Right cardiac atrium (tissue), 5 donors: ENCODE measurements around the gene FXYD5. TPM values are rescaled to one million over a fixed set of nuclear protein-coding genes. Genes with fewer than 3 reads are reported as not detected.
A peak's percentile ranks its signal among the peaks of the same experiment; 100 is the strongest.

Source experiments
- ATAC-seq, 2 donors: fragments of 200-7000 bp; cut with Tn5 transposase; one replicate each; pipeline versions ENCODE4 v1.8.0 to v1.9.1; 2020; ENCODE audit warnings: moderate library complexity in 2 of 2, mild to moderate bottlenecking in 1 of 2
- DNase-seq, 3 donors: peaks; one replicate each; pipeline ENCODE4 v3.0.0-alpha.2; 2020
- H3K27ac ChIP-seq: one replicate; pipeline ENCODE4 v1.5.1; 2013; ENCODE audit warnings: mild to moderate bottlenecking, low read length, control low read depth, moderate library complexity
- H3K27me3 ChIP-seq: one replicate; pipeline ENCODE4 v1.6.1; 2013; ENCODE audit not compliant: control insufficient read depth, insufficient read depth
- H3K4me1 ChIP-seq: one replicate; pipeline ENCODE4 v1.6.1; 2013; ENCODE audit warnings: low read length; ENCODE audit not compliant: control insufficient read depth, insufficient read depth
- H3K4me3 ChIP-seq: one replicate; pipeline ENCODE4 v1.5.1; 2013; ENCODE audit warnings: low read length, control low read depth
- H3K9me3 ChIP-seq: one replicate; pipeline ENCODE4 v1.6.1; 2013; ENCODE audit warnings: low read length; ENCODE audit not compliant: control insufficient read depth
- WGBS: extraction: QIAGEN DNeasy Blood & Tissue Kit; methylation state at CpG from one replicate; pipeline ENCODE4 v1.1.7; 2013; 5-methylcytosine and 5-hydroxymethylcytosine counted together
- intact Hi-C, 4 donors: fragments of 100-400 bp; cut with DNase I; formaldehyde crosslinking; loops; one replicate each; pipeline versions ENCODE4 v1.11.0 to v1.14.0; 2022 to 2023
- polyA plus RNA-seq: library from polyadenylated mRNA; stranded (reverse); fragments of 200-250 nt; gene quantifications from one replicate; pipeline ENCODE4 v1.2.3, GENCODE V29; 2013
- total RNA-seq, 4 donors: library from RNA; stranded (reverse); fragmentation: NEBNext Ultra II Directional; extraction: Animal tissue kit (Norgen Biotek cat#: 25700); gene quantifications; one replicate each; pipeline ENCODE4 v1.2.1, GENCODE V29; 2021
- donor health status: healthy with polysubstance abuse.
- donor health status: DM: no; HTN: yes; CAD: no.
- donor health status: DM: no; HTN: no; CAD: no.
- donor health status: DM: no; HTN: yes; CAD: no; lungs with severe emphysema.
- donor health status: DM: yes; HTN: yes; CAD: no.

Gene FXYD5
- total and polyA plus RNA-seq, 5 donors: 22.5 to 46.3 (median 31.1) TPM

- ATAC-seq: no peak
- H3K27ac ChIP-seq: no peak overlapping the region
Observed at GRCh38 chr19:35120492-35120891, 34.0 kb upstream of the FXYD5 start.

GRCh38 chr19:35120898-35121297 is 33.6 kb upstream of the FXYD5 start:
- Histone ChIP-seq H3K27ac (no peak overlapping the region), H3K4me1 (peaks cover 4% of the 10 kb centered on the region), H3K9me3 (no peaks in the 10 kb centered on the region), H3K27me3 (no peaks in the 10 kb centered on the region), H3K4me3 (no peak overlapping the region)
- ATAC-seq (no peak), DNase-seq (peak in 1 of 3 donors; percentile 5)
- intact Hi-C loops: no loop called here
- 73% methylated on average over 7 of the region's 7 CpGs for WGBS

More at GRCh38 chr19:35120492-35120891, 34.0 kb upstream of the FXYD5 start:
- DNase-seq: peak in 1 of 3 donors; percentile 47
- WGBS: 63% methylated on average over 7 of the region's 7 CpGs
- H3K4me3 ChIP-seq: no peak overlapping the region
- H3K27me3 ChIP-seq: no peaks in the 10 kb centered on the region
- peaks cover 4% of the 10 kb centered on the region for H3K4me1 ChIP-seq
- H3K9me3 ChIP-seq: no peaks in the 10 kb centered on the region
- intact Hi-C loops: no loop called here

- Histone ChIP-seq H3K4me3 (no peak overlapping the region), H3K9me3 (no peaks in the 10 kb centered on the region), H3K4me1 (peaks cover 4% of the 10 kb centered on the region), H3K27ac (peak overlapping the region; percentile 75), H3K27me3 (no peaks in the 10 kb centered on the region)
- DNase-seq (peak in 1 of 3 donors; percentile 58), ATAC-seq (no peak)
- WGBS: 80% methylated on average over 19 of the region's 19 CpGs
- intact Hi-C loops: no loop called here
Observed at GRCh38 chr19:35122687-35123551, 31.6 kb upstream of the FXYD5 start.

- 62% methylated on average over 5 of the region's 5 CpGs for WGBS
- Histone ChIP-seq H3K27ac (peak overlapping the region; percentile 75), H3K27me3 (no peaks in the 10 kb centered on the region), H3K4me1 (peaks cover 4% of the 10 kb centered on the region), H3K4me3 (no peak overlapping the region), H3K9me3 (no peaks in the 10 kb centered on the region)
- ATAC-seq (peak; percentile 21 to 31), DNase-seq (peak; percentile 79 to 83 (median 81))
- intact Hi-C loops: no loop called here
Observed at GRCh38 chr19:35123573-35123972, 31.0 kb upstream of the FXYD5 start.

- Histone ChIP-seq H3K4me1 (peaks cover 4% of the 10 kb centered on the region), H3K9me3 (no peaks in the 10 kb centered on the region), H3K27ac (peak overlapping the region; percentile 75), H3K4me3 (peak overlapping the region; percentile 11), H3K27me3 (no peaks in the 10 kb centered on the region)
- WGBS: 7% methylated on average over 42 of the region's 42 CpGs
- peak; percentile 97 to 98 (median 98) for DNase-seq
- ATAC-seq: peak; percentile 93 to 95
- intact Hi-C loops: no loop called here
Observed at GRCh38 chr19:35124098-35125060, 30.2 kb upstream of the FXYD5 start.

- Histone ChIP-seq H3K9me3 (no peaks in the 10 kb centered on the region), H3K4me3 (no peak overlapping the region), H3K27me3 (no peaks in the 10 kb centered on the region), H3K27ac (peak overlapping the region; percentile 25), H3K4me1 (peaks cover 4% of the 10 kb centered on the region)
- WGBS: 86% methylated on average over 19 of the region's 19 CpGs
- ATAC-seq (no peak), DNase-seq (peak in 1 of 3 donors; percentile 67)
- intact Hi-C loops: no loop called here
Observed at GRCh38 chr19:35125270-35125717, 29.2 kb upstream of the FXYD5 start.

GRCh38 chr19:35125749-35126623 is 28.5 kb upstream of the FXYD5 start:
- Histone ChIP-seq H3K9me3 (no peaks in the 10 kb centered on the region), H3K4me1 (peaks cover 4% of the 10 kb centered on the region), H3K4me3 (no peak overlapping the region), H3K27me3 (no peaks in the 10 kb centered on the region), H3K27ac (no peak overlapping the region)
- DNase-seq (no peak), ATAC-seq (no peak)
- WGBS: 75% methylated on average over 35 of the region's 35 CpGs
- intact Hi-C loops: no loop called here

- intact Hi-C loops: no loop called here
- ATAC-seq (no peak), DNase-seq (peak; percentile 36 to 85 (median 74))
- Histone ChIP-seq H3K27ac (no peak overlapping the region), H3K4me3 (no peak overlapping the region), H3K27me3 (no peaks in the 10 kb centered on the region), H3K9me3 (no peaks in the 10 kb centered on the region), H3K4me1 (peaks cover 4% of the 10 kb centered on the region)
- 42% methylated on average over 20 of the region's 20 CpGs for WGBS
Observed at GRCh38 chr19:35126624-35126959, 27.9 kb upstream of the FXYD5 start.

- peaks cover 4% of the 10 kb centered on the region for H3K4me1 ChIP-seq
- H3K27ac ChIP-seq: no peak overlapping the region
- no peak overlapping the region for H3K4me3 ChIP-seq
- no peaks in the 10 kb centered on the region for H3K27me3 ChIP-seq
- no peaks in the 10 kb centered on the region for H3K9me3 ChIP-seq
- ATAC-seq (no peak), DNase-seq (no peak)
- intact Hi-C loops: no loop called here
- 80% methylated on average over 7 of the region's 7 CpGs for WGBS
Observed at GRCh38 chr19:35127871-35128270, 26.7 kb upstream of the FXYD5 start.

- Histone ChIP-seq H3K4me3 (no peak overlapping the region), H3K4me1 (peaks cover 2% of the 10 kb centered on the region), H3K9me3 (no peaks in the 10 kb centered on the region), H3K27me3 (no peaks in the 10 kb centered on the region), H3K27ac (no peak overlapping the region)
- 86% methylated on average over 9 of the region's 9 CpGs for WGBS
- no peak for ATAC-seq
- DNase-seq: no peak
- intact Hi-C loops: no loop called here
Observed at GRCh38 chr19:35128398-35129057, 26.0 kb upstream of the FXYD5 start.
